Fibroblast of mammary gland (primary cell): Measurements from ENCODE around the gene LPO.

Experiments used
- DNase-seq: peaks from one replicate; pipeline ENCODE4 v3.0.0-alpha.2; 2010; ENCODE audit warnings: low read depth
- H3K4me3 ChIP-seq: 2 replicates; pipeline ENCODE4 v1.5.1; 2011; ENCODE audit warnings: low read depth, mild to moderate bottlenecking, low read length, moderate library complexity; ENCODE audit not compliant: control insufficient read depth
- CTCF ChIP-seq: conservative IDR thresholded peaks from 2 replicates; pipeline ENCODE4 v1.5.1; 2011; ENCODE audit warnings: low read depth, low read length, inconsistent platforms; ENCODE audit not compliant: control insufficient read depth, insufficient read depth

LPO gene

GRCh38 chr17:58227733-58228132 is 10.7 kb upstream of the LPO start:
- H3K4me3 ChIP-seq = no peak overlapping the region
- DNase-seq = no peak
- no peak for TF ChIP-seq CTCF

DNA sequence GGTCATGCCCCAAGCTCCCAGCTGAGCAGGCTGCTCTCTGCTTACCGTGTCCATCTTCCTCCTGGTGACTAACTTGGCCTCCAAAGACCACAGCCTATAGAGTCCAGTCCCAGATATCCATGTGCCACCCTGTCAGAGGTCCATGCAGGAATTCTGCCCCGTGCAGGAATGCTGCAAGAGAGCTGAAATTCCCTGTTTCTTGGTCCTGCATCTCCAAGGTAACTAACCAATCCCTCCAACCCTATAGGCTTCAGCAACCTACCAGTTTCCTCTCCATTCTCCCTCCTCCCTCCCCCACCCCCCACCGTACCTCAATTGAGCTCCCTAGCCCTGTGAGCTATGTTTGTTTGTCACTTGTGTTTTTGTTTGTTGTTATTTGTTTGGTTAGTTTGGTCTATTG is 9.7 kb upstream of the LPO start:
- H3K4me3 ChIP-seq = no peak overlapping the region
- DNase-seq = no peak

DNA sequence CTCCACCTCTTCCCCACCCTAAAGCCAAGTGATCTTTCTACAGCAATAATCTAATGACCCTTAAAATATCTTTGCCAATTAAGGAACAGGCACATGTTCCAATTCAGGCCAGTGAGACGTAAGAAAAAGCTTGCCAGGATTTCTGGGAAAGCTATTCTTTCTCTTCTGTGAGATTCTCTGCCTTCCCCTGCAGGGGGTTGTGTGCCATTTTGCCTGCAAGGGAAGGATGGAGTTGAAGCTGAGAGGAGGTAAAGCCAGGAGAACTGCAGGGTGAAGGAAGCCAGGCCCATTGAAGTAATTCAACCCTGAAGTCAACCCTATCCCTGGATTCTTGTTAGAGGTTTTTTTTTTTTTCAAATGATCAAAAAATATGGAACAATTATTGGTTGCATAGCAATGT is 9.0 kb upstream of the LPO start:
- no peak for TF ChIP-seq CTCF
- no peak for DNase-seq
- H3K4me3 ChIP-seq = no peak overlapping the region

More for the DNA sequence above, 9.7 kb upstream of the LPO start:
- TF ChIP-seq CTCF = no peak

- no peak for TF ChIP-seq CTCF
- H3K4me3 ChIP-seq = no peak overlapping the region
- DNase-seq = no peak
These were observed 8.5 kb upstream of the LPO start for GRCh38 chr17:58229881-58230280.

GRCh38 chr17:58231641-58232040 is 6.7 kb upstream of the LPO start:
- DNase-seq = peak; percentile 72
- H3K4me3 ChIP-seq = no peak overlapping the region
- TF ChIP-seq CTCF = no peak

DNA sequence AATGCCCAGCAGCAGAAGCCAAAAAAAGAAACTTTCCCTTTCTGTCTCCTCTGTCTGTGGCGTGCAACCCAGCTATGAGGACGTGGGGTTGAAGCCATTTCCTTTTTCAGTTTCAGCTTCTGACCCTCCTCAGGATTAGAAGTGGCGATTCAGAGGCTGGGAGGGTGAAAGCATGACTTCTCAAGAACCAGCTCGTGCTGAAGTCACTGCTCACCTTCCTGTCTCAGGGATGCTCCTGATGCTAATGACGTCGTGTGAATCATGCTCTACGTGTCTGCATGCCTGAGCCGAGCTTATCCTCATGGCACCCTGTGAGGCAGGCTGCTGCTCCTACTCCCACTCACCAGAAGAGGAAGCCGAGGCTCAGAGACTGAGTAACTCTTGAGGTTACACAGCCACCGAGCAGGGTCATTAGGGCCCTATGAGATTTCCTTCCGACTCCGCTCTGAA is 5.7 kb upstream of the LPO start:
- TF ChIP-seq CTCF = no peak
- no peak overlapping the region for H3K4me3 ChIP-seq
- DNase-seq = peak; percentile 94

- no peak for TF ChIP-seq CTCF
- H3K4me3 ChIP-seq = no peak overlapping the region
- DNase-seq = no peak
These were observed 4.8 kb upstream of the LPO start for GRCh38 chr17:58233543-58233942.
